H9 (cell line): ENCODE data around the gene CYP24A1. TPM values are rescaled to one million over a fixed set of nuclear protein-coding genes. Genes with fewer than 3 reads are reported as not detected.

Experiments
- DNase-seq: peaks from one replicate; pipeline ENCODE4 v3.0.0-alpha.2; 2017
- H2AFZ ChIP-seq: one replicate; pipeline ENCODE4 v1.6.1; 2013; ENCODE audit warnings: mild to moderate bottlenecking, low read length, control low read depth, moderate library complexity
- H2AK5ac ChIP-seq: 2 replicates; pipeline ENCODE4 v1.6.1; 2013; ENCODE audit warnings: low read length, control low read depth, mixed read lengths; ENCODE audit not compliant: insufficient read length
- H2BK120ac ChIP-seq: one replicate; pipeline ENCODE4 v1.6.1; 2013; ENCODE audit warnings: low read depth, mild to moderate bottlenecking, low read length, control low read depth, inconsistent platforms; ENCODE audit not compliant: poor library complexity, severe bottlenecking
- H2BK12ac ChIP-seq: 2 replicates; pipeline ENCODE4 v1.6.1; 2013; ENCODE audit warnings: low read length, control low read depth, mixed read lengths, low read depth; ENCODE audit not compliant: insufficient read length
- H2BK15ac ChIP-seq: 2 replicates; pipeline ENCODE4 v1.6.1; 2013; ENCODE audit warnings: low read depth, low read length, control low read depth
- H2BK20ac ChIP-seq: one replicate; pipeline ENCODE4 v1.6.1; 2013; ENCODE audit warnings: low read depth, mild to moderate bottlenecking, low read length, control low read depth, inconsistent platforms; ENCODE audit not compliant: poor library complexity, severe bottlenecking
- H2BK5ac ChIP-seq: 2 replicates; pipeline ENCODE4 v1.6.1; 2013; ENCODE audit warnings: low read length, control low read depth, mixed read lengths; ENCODE audit not compliant: insufficient read length
- H3K14ac ChIP-seq: 2 replicates; pipeline ENCODE4 v1.6.1; 2013; ENCODE audit warnings: low read length, control low read depth; ENCODE audit not compliant: insufficient read depth
- H3K18ac ChIP-seq: 2 replicates; pipeline ENCODE4 v1.6.1; 2013; ENCODE audit warnings: low read depth, mild to moderate bottlenecking, mixed read lengths, low read length, control low read depth; ENCODE audit not compliant: insufficient read length
- H3K23ac ChIP-seq: 2 replicates; pipeline ENCODE4 v1.6.1; 2013; ENCODE audit warnings: low read length, control low read depth, mixed read lengths, low read depth; ENCODE audit not compliant: insufficient read length
- H3K23me2 ChIP-seq: 2 replicates; pipeline ENCODE4 v1.6.1; 2013; ENCODE audit warnings: low read depth, mild to moderate bottlenecking, mixed read lengths, low read length, control low read depth; ENCODE audit not compliant: insufficient read length, poor library complexity, severe bottlenecking
- H3K27ac ChIP-seq: 2 replicates; pipeline ENCODE4 v1.5.1; 2013; ENCODE audit warnings: low read length, control low read depth, mixed read lengths, low read depth; ENCODE audit not compliant: insufficient read length
- H3K27me3 ChIP-seq: 2 replicates; pipeline ENCODE4 v1.6.1; 2013; ENCODE audit warnings: low read length, control low read depth, inconsistent platforms; ENCODE audit not compliant: insufficient read depth
- H3K4ac ChIP-seq: 2 replicates; pipeline ENCODE4 v1.6.1; 2013; ENCODE audit warnings: low read depth, mild to moderate bottlenecking, control low read depth, inconsistent platforms, low read length, moderate library complexity
- H3K4me1 ChIP-seq: 2 replicates; pipeline ENCODE4 v1.6.1; 2013; ENCODE audit warnings: low read length, control low read depth, inconsistent platforms; ENCODE audit not compliant: insufficient read depth
- H3K4me2 ChIP-seq: 2 replicates; pipeline ENCODE4 v1.6.1; 2013; ENCODE audit warnings: low read length, control low read depth, mixed read lengths; ENCODE audit not compliant: insufficient read length, insufficient read depth
- H3K56ac ChIP-seq: 2 replicates; pipeline ENCODE4 v1.6.1; 2013; ENCODE audit warnings: low read depth, mild to moderate bottlenecking, mixed read lengths, low read length, control low read depth; ENCODE audit not compliant: insufficient read length
- H3K79me1 ChIP-seq: 2 replicates; pipeline ENCODE4 v1.6.1; 2013; ENCODE audit warnings: low read depth, mild to moderate bottlenecking, moderate library complexity, low read length, control low read depth, inconsistent platforms; ENCODE audit not compliant: insufficient read depth, poor library complexity, severe bottlenecking
- H3K79me2 ChIP-seq: 2 replicates; pipeline ENCODE4 v1.6.1; 2013; ENCODE audit warnings: low read length, control low read depth, inconsistent platforms; ENCODE audit not compliant: insufficient read depth
- H3K9ac ChIP-seq: 2 replicates; pipeline ENCODE4 v1.6.1; 2013; ENCODE audit warnings: low read length, control low read depth, mixed read lengths; ENCODE audit not compliant: insufficient read length; ENCODE audit errors: extremely low read depth
- H3K9me3 ChIP-seq: one replicate; pipeline ENCODE4 v1.6.1; 2013; ENCODE audit warnings: low read depth, low read length, inconsistent platforms; ENCODE audit not compliant: control insufficient read depth
- H3T11ph ChIP-seq: one replicate; pipeline ENCODE4 v1.6.1; 2013; ENCODE audit warnings: mild to moderate bottlenecking, low read length, control low read depth, inconsistent platforms
- H4K20me1 ChIP-seq: one replicate; pipeline ENCODE4 v1.6.1; 2013; ENCODE audit not compliant: control insufficient read depth, insufficient read length, insufficient read depth
- H4K5ac ChIP-seq: 2 replicates; pipeline ENCODE4 v1.6.1; 2013; ENCODE audit warnings: low read depth, mild to moderate bottlenecking, mixed read lengths, low read length, control low read depth; ENCODE audit not compliant: insufficient read length
- H4K8ac ChIP-seq: replicated peaks from 2 replicates; pipeline ENCODE4 v1.6.1; 2013; ENCODE audit warnings: low read length, control low read depth, mixed read lengths, low read depth; ENCODE audit not compliant: insufficient read length
- H4K91ac ChIP-seq: 2 replicates; pipeline ENCODE4 v1.6.1; 2013; ENCODE audit warnings: low read depth, mild to moderate bottlenecking, moderate library complexity, mixed read lengths, low read length, control low read depth; ENCODE audit not compliant: insufficient read length
- H3K27ac Mint-ChIP-seq, 3 experiments: 2 replicates in 2 of 3; 3 replicates in 1 of 3; pipeline ENCODE4 v1.8.0; 2020 to 2021; ENCODE audit warnings: mixed read lengths in 3 of 3, mild to moderate bottlenecking in 1 of 3, moderate library complexity in 1 of 3
- H3K27me3 Mint-ChIP-seq: 2 replicates; pipeline ENCODE4 v1.8.0; 2021; ENCODE audit warnings: low read depth, mild to moderate bottlenecking, moderate library complexity, mixed read lengths
- H3K36me3 Mint-ChIP-seq, 3 experiments: 2 replicates in 2 of 3; 3 replicates in 1 of 3; pipeline ENCODE4 v1.8.0; 2020 to 2021; ENCODE audit warnings: low read depth in 3 of 3, mixed read lengths in 3 of 3; ENCODE audit not compliant: insufficient read depth in 1 of 3
- H3K4me1 Mint-ChIP-seq, 2 experiments: 2 replicates each; pipeline ENCODE4 v1.8.0; 2020; ENCODE audit warnings: mixed read lengths in 2 of 2
- H3K4me3 Mint-ChIP-seq, 2 experiments: 2 replicates in 1 of 2; 3 replicates in 1 of 2; pipeline ENCODE4 v1.8.0; 2020 to 2021; ENCODE audit warnings: mild to moderate bottlenecking in 2 of 2, mixed read lengths in 2 of 2, moderate library complexity in 1 of 2
- H3K9me3 Mint-ChIP-seq, 2 experiments: 2 replicates in 1 of 2; 3 replicates in 1 of 2; pipeline ENCODE4 v1.8.0; 2020; ENCODE audit warnings: mild to moderate bottlenecking in 2 of 2, mixed read lengths in 2 of 2, moderate library complexity in 1 of 2
- WGBS: extraction: QIAGEN DNeasy Blood & Tissue Kit; methylation state at CpG from one replicate; pipeline ENCODE4 v1.1.7; 2013; ENCODE audit warnings: missing lambda C conversion rate, low lambda C conversion rate, mixed read lengths; ENCODE audit not compliant: insufficient read length; ENCODE audit errors: extremely low coverage; 5-methylcytosine and 5-hydroxymethylcytosine counted together
- total RNA-seq: library from RNA; stranded (reverse); gene quantifications from 2 replicates; pipeline ENCODE4 v1.2.1, GENCODE V29; 2021
- TF ChIP-seq, protein P1 (sequence below): fragments of 200-600 bp; sonication (generic); conservative IDR thresholded peaks from 3 replicates; pipeline ENCODE4 v1.8.0; 2021; ENCODE audit warnings: antibody characterized with exemption, mild to moderate bottlenecking

Gene CYP24A1
- total RNA-seq, 1 experiment from 2014 or later: not detected

- Histone ChIP-seq H3K9ac (no peak overlapping the region), H3K9me3 (no peaks in the 10 kb centered on the region), H2BK12ac (no peak overlapping the region), H3K27ac (no peak overlapping the region), H3T11ph (no peak overlapping the region), H3K79me1 (no peaks in the 10 kb centered on the region), H3K14ac (no peak overlapping the region), H4K91ac (no peak overlapping the region), H2BK15ac (no peak overlapping the region), H3K18ac (no peak overlapping the region), H3K27me3 (no peaks in the 10 kb centered on the region), H3K4me1 (no peaks in the 10 kb centered on the region), H4K5ac (no peak overlapping the region), H3K56ac (no peak overlapping the region), H4K20me1 (no peaks in the 10 kb centered on the region), H3K23me2 (no peaks in the 10 kb centered on the region), H2BK120ac (no peak overlapping the region), H4K8ac (no peak overlapping the region), H2AK5ac (no peak overlapping the region), H3K79me2 (no peaks in the 10 kb centered on the region), H3K23ac (no peak overlapping the region), H2AFZ (no peak overlapping the region), H2BK5ac (no peak overlapping the region), H3K4ac (no peak overlapping the region), H3K4me2 (no peak overlapping the region), H2BK20ac (no peak overlapping the region)
- Mint-ChIP-seq H3K4me1 (no peaks in the 10 kb centered on the region), H3K36me3 (no peaks in the 10 kb centered on the region), H3K27me3 (no peaks in the 10 kb centered on the region), H3K9me3 (no peaks in the 10 kb centered on the region), H3K4me3 (no peak overlapping the region), H3K27ac (no peak overlapping the region)
- TF ChIP-seq, protein P1, sequence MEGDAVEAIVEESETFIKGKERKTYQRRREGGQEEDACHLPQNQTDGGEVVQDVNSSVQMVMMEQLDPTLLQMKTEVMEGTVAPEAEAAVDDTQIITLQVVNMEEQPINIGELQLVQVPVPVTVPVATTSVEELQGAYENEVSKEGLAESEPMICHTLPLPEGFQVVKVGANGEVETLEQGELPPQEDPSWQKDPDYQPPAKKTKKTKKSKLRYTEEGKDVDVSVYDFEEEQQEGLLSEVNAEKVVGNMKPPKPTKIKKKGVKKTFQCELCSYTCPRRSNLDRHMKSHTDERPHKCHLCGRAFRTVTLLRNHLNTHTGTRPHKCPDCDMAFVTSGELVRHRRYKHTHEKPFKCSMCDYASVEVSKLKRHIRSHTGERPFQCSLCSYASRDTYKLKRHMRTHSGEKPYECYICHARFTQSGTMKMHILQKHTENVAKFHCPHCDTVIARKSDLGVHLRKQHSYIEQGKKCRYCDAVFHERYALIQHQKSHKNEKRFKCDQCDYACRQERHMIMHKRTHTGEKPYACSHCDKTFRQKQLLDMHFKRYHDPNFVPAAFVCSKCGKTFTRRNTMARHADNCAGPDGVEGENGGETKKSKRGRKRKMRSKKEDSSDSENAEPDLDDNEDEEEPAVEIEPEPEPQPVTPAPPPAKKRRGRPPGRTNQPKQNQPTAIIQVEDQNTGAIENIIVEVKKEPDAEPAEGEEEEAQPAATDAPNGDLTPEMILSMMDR: no peak
- no peak for DNase-seq
- no CpG with 5 or more reads among the region's 5 CpGs for WGBS
These were observed 17.3 kb downstream of the CYP24A1 start for GRCh38 chr20:54156522-54156921.
